ENCODE data around the gene ACBD3. TPM values are rescaled to one million over a fixed set of nuclear protein-coding genes. Genes with fewer than 3 reads are reported as not detected.

ACBD3 gene
- total RNA-seq, 4 donors from 2014 or later, result 24.1 to 36.3 (median 32.8) TPM

- no peak overlapping the region for H3K4me3 ChIP-seq
- peak in 2 of 3 donors; percentile 77 to 86 for DNase-seq
- H3K4me1 ChIP-seq, result peaks cover 0 to 49% (median 22%) of the 10 kb centered on the region in 4 donors
- peak; percentile 41 to 46 for TF ChIP-seq POLR2A (IDR thresholded peaks at IDR 0.05)
- TF ChIP-seq CTCF (IDR thresholded peaks at IDR 0.05), result no peak
- no peaks in the 10 kb centered on the region for H3K27me3 ChIP-seq
- H3K9me3 ChIP-seq, result no peaks in the 10 kb centered on the region
- H3K36me3 ChIP-seq, result no peaks in the 10 kb centered on the region
- peak overlapping the region; percentile 95 to 99 (median 98) for H3K27ac ChIP-seq
Observed at GRCh38 chr1:226123591-226124471, 62.7 kb downstream of the ACBD3 start.

GRCh38 chr1:226123212-226123560 lies 63.4 kb downstream of the ACBD3 start:
- H3K4me3 ChIP-seq, result peak overlapping the region in 2 of 4 donors; percentile 80 to 89
- DNase-seq, result no peak
- peak overlapping the region; percentile 95 to 99 (median 98) for H3K27ac ChIP-seq
- H3K27me3 ChIP-seq, result no peaks in the 10 kb centered on the region
- peaks cover 0 to 42% (median 18%) of the 10 kb centered on the region in 4 donors for H3K4me1 ChIP-seq
- no peaks in the 10 kb centered on the region for H3K9me3 ChIP-seq
- no peak for TF ChIP-seq CTCF (IDR thresholded peaks at IDR 0.05)
- TF ChIP-seq POLR2A (IDR thresholded peaks at IDR 0.05), result no peak
- H3K36me3 ChIP-seq, result no peaks in the 10 kb centered on the region

GRCh38 chr1:226121587-226122400 lies 64.7 kb downstream of the ACBD3 start:
- no peaks in the 10 kb centered on the region for H3K9me3 ChIP-seq
- H3K4me3 ChIP-seq, result peak overlapping the region; percentile 76 to 89 (median 80)
- H3K36me3 ChIP-seq, result no peaks in the 10 kb centered on the region
- TF ChIP-seq CTCF (IDR thresholded peaks at IDR 0.05) (peak; percentile 74 to 97 (median 95)), POLR2A (IDR thresholded peaks at IDR 0.05) (peak in 1 of 2 donors; percentile 24)
- H3K27ac ChIP-seq, result peak overlapping the region; percentile 95 to 99 (median 98)
- H3K4me1 ChIP-seq, result peaks cover 0 to 36% (median 12%) of the 10 kb centered on the region in 4 donors
- no peaks in the 10 kb centered on the region for H3K27me3 ChIP-seq
- DNase-seq, result peak; percentile 87 to 91 (median 87)

- peaks cover 0 to 36% (median 12%) of the 10 kb centered on the region in 4 donors for H3K4me1 ChIP-seq
- no peak for DNase-seq
- H3K27me3 ChIP-seq, result no peaks in the 10 kb centered on the region
- H3K27ac ChIP-seq, result peak overlapping the region; percentile 95 to 99 (median 98)
- no peak for TF ChIP-seq POLR2A (IDR thresholded peaks at IDR 0.05)
- H3K36me3 ChIP-seq, result no peaks in the 10 kb centered on the region
- peak overlapping the region; percentile 76 to 89 (median 80) for H3K4me3 ChIP-seq
- H3K9me3 ChIP-seq, result no peaks in the 10 kb centered on the region
Observed at GRCh38 chr1:226121049-226121586, 65.4 kb downstream of the ACBD3 start.

- peak in 1 of 3 donors; percentile 32 for DNase-seq
- no peaks in the 10 kb centered on the region for H3K9me3 ChIP-seq
- TF ChIP-seq POLR2A (IDR thresholded peaks at IDR 0.05) (no peak), CTCF (IDR thresholded peaks at IDR 0.05) (no peak)
- H3K27me3 ChIP-seq, result no peaks in the 10 kb centered on the region
- H3K27ac ChIP-seq, result no peak overlapping the region
- H3K4me3 ChIP-seq, result no peak overlapping the region
- no peaks in the 10 kb centered on the region for H3K36me3 ChIP-seq
- peaks cover 0 to 36% (median 12%) of the 10 kb centered on the region in 4 donors for H3K4me1 ChIP-seq
Observed at GRCh38 chr1:226120398-226120797, 66.1 kb downstream of the ACBD3 start.

All from Peyer's patch (tissue), 4 donors.